Measurements from ENCODE around the gene NR4A3. TPM values are rescaled to one million over a fixed set of nuclear protein-coding genes. Genes with fewer than 3 reads are reported as not detected.

Gene NR4A3
- total RNA-seq, 1 experiment from 2014 or later: 0.24 TPM

DNA sequence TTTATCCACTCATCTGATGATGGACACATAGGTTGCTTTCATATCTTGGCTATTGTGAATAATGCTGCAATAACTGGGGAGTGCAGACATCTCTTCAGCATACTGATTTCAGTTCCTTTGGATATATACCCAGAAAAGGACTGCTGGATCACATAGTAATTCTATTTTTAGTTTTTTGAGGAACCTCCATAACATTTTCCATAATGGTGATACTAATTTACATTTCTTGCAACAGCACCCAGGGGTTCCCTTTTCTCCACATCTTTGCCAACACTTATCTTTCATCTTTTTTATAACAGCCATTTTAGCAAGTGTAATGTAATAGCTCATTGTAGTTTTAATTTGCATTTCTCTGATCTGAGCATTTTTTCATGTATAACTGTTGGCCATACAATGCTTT is 34.1 kb upstream of the NR4A3 start:
- no peak overlapping the region for H2BK120ac ChIP-seq (ENCODE audit: low read depth, low read length, poor library complexity, severe bottlenecking)
- TF ChIP-seq, protein P1, sequence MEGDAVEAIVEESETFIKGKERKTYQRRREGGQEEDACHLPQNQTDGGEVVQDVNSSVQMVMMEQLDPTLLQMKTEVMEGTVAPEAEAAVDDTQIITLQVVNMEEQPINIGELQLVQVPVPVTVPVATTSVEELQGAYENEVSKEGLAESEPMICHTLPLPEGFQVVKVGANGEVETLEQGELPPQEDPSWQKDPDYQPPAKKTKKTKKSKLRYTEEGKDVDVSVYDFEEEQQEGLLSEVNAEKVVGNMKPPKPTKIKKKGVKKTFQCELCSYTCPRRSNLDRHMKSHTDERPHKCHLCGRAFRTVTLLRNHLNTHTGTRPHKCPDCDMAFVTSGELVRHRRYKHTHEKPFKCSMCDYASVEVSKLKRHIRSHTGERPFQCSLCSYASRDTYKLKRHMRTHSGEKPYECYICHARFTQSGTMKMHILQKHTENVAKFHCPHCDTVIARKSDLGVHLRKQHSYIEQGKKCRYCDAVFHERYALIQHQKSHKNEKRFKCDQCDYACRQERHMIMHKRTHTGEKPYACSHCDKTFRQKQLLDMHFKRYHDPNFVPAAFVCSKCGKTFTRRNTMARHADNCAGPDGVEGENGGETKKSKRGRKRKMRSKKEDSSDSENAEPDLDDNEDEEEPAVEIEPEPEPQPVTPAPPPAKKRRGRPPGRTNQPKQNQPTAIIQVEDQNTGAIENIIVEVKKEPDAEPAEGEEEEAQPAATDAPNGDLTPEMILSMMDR (conservative IDR thresholded peaks at IDR 0.05): no peak
- peaks cover 0 to 2% of the 10 kb centered on the region in 2 experiments; a peak in 1 of 5 replicates for H3K9me3 Mint-ChIP-seq

More for the DNA sequence above, 34.1 kb upstream of the NR4A3 start:
- no peak overlapping the region for H3K4me2 ChIP-seq (ENCODE audit: insufficient read depth, insufficient read length, low read length)
- H3K36me3 Mint-ChIP-seq (ENCODE audit: insufficient read depth in 1 of 3, low read depth in 3 of 3): peaks cover 0 to under 1% (median 0%) of the 10 kb centered on the region in 3 experiments; a peak in 1 of 7 replicates
- H3T11ph ChIP-seq (ENCODE audit: low read length): no peak overlapping the region
- H3K79me2 ChIP-seq (ENCODE audit: insufficient read depth, low read length): no peaks in the 10 kb centered on the region
- no peaks in the 10 kb centered on the region for H3K9me3 ChIP-seq (ENCODE audit: control insufficient read depth, low read depth, low read length)
- no peak overlapping the region for H3K4me3 Mint-ChIP-seq
- DNase-seq: no peak
- no peak overlapping the region for H2BK20ac ChIP-seq (ENCODE audit: low read depth, low read length, poor library complexity, severe bottlenecking)
- H3K23ac ChIP-seq (ENCODE audit: insufficient read length, low read depth, low read length): no peak overlapping the region
- H3K9ac ChIP-seq (ENCODE audit: extremely low read depth, insufficient read length, low read length): no peak overlapping the region
- H4K91ac ChIP-seq (ENCODE audit: insufficient read length, low read depth, low read length): no peak overlapping the region
- H3K4me1 Mint-ChIP-seq: peaks cover 37 to 41% of the 10 kb centered on the region in 2 experiments
- no peak overlapping the region for H3K14ac ChIP-seq (ENCODE audit: insufficient read depth, low read length)
- H2BK15ac ChIP-seq (ENCODE audit: low read depth, low read length): no peak overlapping the region
- H2BK12ac ChIP-seq (ENCODE audit: insufficient read length, low read depth, low read length): no peak overlapping the region
- H4K5ac ChIP-seq (ENCODE audit: insufficient read length, low read depth, low read length): no peak overlapping the region
- H2AK5ac ChIP-seq (ENCODE audit: insufficient read length, low read length): no peak overlapping the region
- H4K8ac ChIP-seq (replicated peaks; ENCODE audit: insufficient read length, low read depth, low read length): no peak overlapping the region
- H2BK5ac ChIP-seq (ENCODE audit: insufficient read length, low read length): no peak overlapping the region
- H4K20me1 ChIP-seq (ENCODE audit: control insufficient read depth, insufficient read depth, insufficient read length): no peaks in the 10 kb centered on the region
- H3K27me3 ChIP-seq (ENCODE audit: insufficient read depth, low read length): no peaks in the 10 kb centered on the region
- H3K56ac ChIP-seq (ENCODE audit: insufficient read length, low read depth, low read length): no peak overlapping the region
- no peaks in the 10 kb centered on the region for H3K23me2 ChIP-seq (ENCODE audit: insufficient read length, low read depth, low read length, poor library complexity, severe bottlenecking)
- no peak overlapping the region for H3K4ac ChIP-seq (ENCODE audit: low read depth, low read length)
- no peak overlapping the region for H2AFZ ChIP-seq (ENCODE audit: low read length)
- H3K27me3 Mint-ChIP-seq (ENCODE audit: low read depth): no peaks in the 10 kb centered on the region; the same call in 1 of the 2 replicates
- H3K27ac ChIP-seq (ENCODE audit: insufficient read length, low read depth, low read length): no peak overlapping the region
- H3K4me1 ChIP-seq (ENCODE audit: insufficient read depth, low read length): peaks cover 14% of the 10 kb centered on the region
- H3K27ac Mint-ChIP-seq: no peak overlapping the region
- no peak overlapping the region for H3K18ac ChIP-seq (ENCODE audit: insufficient read length, low read depth, low read length)
- H3K79me1 ChIP-seq (ENCODE audit: insufficient read depth, low read depth, low read length, poor library complexity, severe bottlenecking): no peaks in the 10 kb centered on the region

Data from H9 (cell line).